Breast epithelium (tissue), 3 donors: ENCODE data around the gene KIT.

ENCODE experiments used
- CTCF ChIP-seq, 3 donors: fragments of 450-650 bp; IDR thresholded peaks; one replicate each; pipeline ENCODE4 v1.5.1; 2016 to 2017; ENCODE audit warnings: antibody characterized with exemption in 3 of 3, mild to moderate bottlenecking in 3 of 3, moderate library complexity in 3 of 3
- POLR2A ChIP-seq: fragments of 450-650 bp; IDR thresholded peaks from one replicate; pipeline ENCODE4 v1.6.1; 2016; ENCODE audit warnings: antibody characterized with exemption, mild to moderate bottlenecking, moderate library complexity
- POLR2AphosphoS5 ChIP-seq, 3 donors: sonication (generic); formaldehyde crosslinking; IDR thresholded peaks; one replicate each; pipeline ENCODE4 v1.6.1; 2017; ENCODE audit warnings: antibody characterized with exemption in 3 of 3

- TF ChIP-seq CTCF (IDR thresholded peaks at IDR 0.05) (no peak), POLR2A (no peak), POLR2AphosphoS5 (IDR thresholded peaks at IDR 0.05) (no peak)
Observed at GRCh38 chr4:54731976-54732375, 74.2 kb downstream of the KIT start.
